ENCODE results near the gene HDAC11. TPM values are rescaled to one million over a fixed set of nuclear protein-coding genes. Genes with fewer than 3 reads are reported as not detected.

HDAC11 gene
- total RNA-seq, 2 donors from 2014 or later: 19.4 to 26.9 TPM

DNA sequence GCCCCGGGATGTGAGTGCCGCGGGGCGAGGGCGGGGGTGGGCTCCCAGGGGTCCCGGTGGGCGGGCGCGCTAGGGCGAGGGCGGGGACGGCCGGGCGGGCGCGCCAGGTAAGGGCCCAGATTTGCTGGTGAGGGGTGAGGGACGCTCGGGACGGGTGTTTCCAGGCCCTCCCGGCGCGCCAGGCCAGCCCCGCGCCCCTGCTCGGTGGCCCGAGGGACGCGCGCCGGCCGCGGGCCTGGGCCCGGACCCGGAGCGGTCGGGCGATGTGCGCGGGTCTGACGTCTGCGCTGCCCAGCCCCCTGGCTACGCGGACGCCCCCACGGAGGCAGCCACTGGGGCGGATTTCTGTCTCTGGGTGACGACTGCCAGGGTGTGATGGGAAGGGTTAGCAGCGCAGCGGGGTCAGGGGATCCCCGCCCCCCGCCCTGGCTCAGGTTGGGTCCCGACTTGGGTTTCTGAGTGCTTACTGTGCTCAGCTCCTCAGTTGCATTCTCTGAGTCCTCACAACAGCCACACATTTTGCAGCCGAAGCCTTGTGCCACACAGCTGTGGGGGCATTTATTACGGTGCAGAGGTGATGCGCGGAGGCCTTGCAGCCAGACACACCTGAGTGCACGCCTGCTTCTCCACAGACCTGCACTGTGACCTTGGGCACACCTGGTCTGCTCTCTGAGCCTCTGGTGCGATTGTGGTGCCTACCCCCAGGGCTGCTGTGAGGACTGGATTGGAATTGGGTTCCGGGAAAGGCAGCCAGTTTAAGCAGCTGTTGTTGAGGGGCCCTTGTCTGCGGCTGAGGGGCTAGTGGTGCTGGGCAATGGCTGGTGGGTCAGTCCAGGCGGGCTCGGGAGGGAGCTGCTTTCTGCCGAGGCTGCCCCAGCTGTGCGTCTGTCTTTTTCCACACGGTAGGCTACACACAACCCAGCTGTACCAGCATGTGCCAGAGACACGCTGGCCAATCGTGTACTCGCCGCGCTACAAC is 523 bp downstream of the HDAC11 start:
- intact Hi-C loops (cut with DNase I): no loop called here
- TF ChIP-seq, protein P1, sequence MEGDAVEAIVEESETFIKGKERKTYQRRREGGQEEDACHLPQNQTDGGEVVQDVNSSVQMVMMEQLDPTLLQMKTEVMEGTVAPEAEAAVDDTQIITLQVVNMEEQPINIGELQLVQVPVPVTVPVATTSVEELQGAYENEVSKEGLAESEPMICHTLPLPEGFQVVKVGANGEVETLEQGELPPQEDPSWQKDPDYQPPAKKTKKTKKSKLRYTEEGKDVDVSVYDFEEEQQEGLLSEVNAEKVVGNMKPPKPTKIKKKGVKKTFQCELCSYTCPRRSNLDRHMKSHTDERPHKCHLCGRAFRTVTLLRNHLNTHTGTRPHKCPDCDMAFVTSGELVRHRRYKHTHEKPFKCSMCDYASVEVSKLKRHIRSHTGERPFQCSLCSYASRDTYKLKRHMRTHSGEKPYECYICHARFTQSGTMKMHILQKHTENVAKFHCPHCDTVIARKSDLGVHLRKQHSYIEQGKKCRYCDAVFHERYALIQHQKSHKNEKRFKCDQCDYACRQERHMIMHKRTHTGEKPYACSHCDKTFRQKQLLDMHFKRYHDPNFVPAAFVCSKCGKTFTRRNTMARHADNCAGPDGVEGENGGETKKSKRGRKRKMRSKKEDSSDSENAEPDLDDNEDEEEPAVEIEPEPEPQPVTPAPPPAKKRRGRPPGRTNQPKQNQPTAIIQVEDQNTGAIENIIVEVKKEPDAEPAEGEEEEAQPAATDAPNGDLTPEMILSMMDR (IDR thresholded peaks at IDR 0.05): no peak
- no peak for TF ChIP-seq POLR2AphosphoS5 (IDR thresholded peaks at IDR 0.05)
- TF ChIP-seq POLR2A (IDR thresholded peaks at IDR 0.05): no peak
- H3K27ac ChIP-seq: peak overlapping the region; percentile 45 to 58
- H3K4me3 ChIP-seq: peak overlapping the region; percentile 58 to 85
- no peaks in the 10 kb centered on the region for H3K4me1 ChIP-seq (replicated peaks)
- no peaks in the 10 kb centered on the region for H3K36me3 ChIP-seq
- H3K27me3 ChIP-seq (replicated peaks; ENCODE audit: insufficient read depth): no peaks in the 10 kb centered on the region
- DNase-seq (ENCODE audit: low spot score): no peak
- no peaks in the 10 kb centered on the region for H3K9me3 ChIP-seq
- WGBS: 35% methylated on average over 34 of the region's 70 CpGs

DNA sequence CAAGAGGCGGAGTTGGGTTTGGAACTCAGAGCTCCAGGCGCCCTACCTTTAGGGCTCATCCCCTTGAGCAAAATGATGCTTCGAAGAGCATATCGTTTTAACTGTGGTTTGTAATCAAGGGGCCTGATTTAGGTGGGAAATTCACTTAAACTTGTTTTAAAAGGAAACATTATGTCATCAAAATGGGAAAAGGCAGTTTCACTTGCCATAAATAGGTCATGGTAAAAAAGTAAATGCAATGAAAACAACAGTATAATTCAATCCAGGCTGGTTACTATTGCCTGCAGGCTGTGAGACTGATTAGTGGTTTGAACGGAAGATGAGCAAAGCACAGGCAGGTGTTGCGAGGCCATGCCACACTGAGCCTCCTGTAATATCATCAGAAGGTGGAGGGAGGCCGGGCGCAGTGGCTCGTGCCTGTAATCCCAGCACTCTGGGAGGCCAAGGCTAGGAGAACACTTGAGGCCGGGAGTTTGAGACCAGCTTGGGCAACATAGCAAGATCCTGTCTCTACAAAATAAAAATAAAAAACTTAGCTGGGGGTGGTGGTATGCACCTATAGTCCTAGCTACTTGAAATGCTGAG is 2.1 kb downstream of the HDAC11 start:
- no peaks in the 10 kb centered on the region for H3K4me1 ChIP-seq (replicated peaks)
- 91% methylated on average over 10 of the region's 10 CpGs for WGBS
- no peak for TF ChIP-seq POLR2A (IDR thresholded peaks at IDR 0.05)

DNA sequence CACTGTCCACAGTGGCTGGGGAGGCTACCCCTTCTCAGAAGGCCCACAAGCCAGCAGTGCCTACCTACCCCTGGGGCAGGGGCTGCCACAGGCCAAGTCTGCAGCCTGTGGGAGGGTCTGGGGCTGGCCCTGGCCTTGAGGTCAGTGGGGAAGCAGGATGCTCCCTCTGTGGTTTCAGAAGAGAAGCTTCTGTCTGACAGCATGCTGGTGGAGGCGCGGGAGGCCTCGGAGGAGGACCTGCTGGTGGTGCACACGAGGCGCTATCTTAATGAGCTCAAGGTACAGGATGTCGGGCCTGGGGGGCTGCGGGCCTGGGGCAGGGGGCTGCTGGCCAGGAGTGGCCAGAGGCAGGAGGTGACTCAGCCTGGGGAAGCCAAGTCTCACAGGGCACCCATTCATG is 3.2 kb downstream of the HDAC11 start:
- H3K27me3 ChIP-seq (replicated peaks; ENCODE audit: insufficient read depth): no peaks in the 10 kb centered on the region
- no peaks in the 10 kb centered on the region for H3K36me3 ChIP-seq
- WGBS: 93% methylated on average over 7 of the region's 7 CpGs
- H3K4me3 ChIP-seq: no peak overlapping the region
- intact Hi-C loops (cut with DNase I): no loop called here
- no peaks in the 10 kb centered on the region for H3K9me3 ChIP-seq
- H3K4me1 ChIP-seq (replicated peaks): no peaks in the 10 kb centered on the region
- DNase-seq (ENCODE audit: low spot score): no peak
- no peak overlapping the region for H3K27ac ChIP-seq
- TF ChIP-seq POLR2A (IDR thresholded peaks at IDR 0.05) (no peak), POLR2AphosphoS5 (IDR thresholded peaks at IDR 0.05) (no peak)
- TF ChIP-seq, protein P1 (IDR thresholded peaks at IDR 0.05): no peak

More for the DNA sequence above, 2.1 kb downstream of the HDAC11 start:
- H3K27me3 ChIP-seq (replicated peaks; ENCODE audit: insufficient read depth): no peaks in the 10 kb centered on the region
- H3K4me3 ChIP-seq: no peak overlapping the region
- no peaks in the 10 kb centered on the region for H3K9me3 ChIP-seq
- no peak for DNase-seq (ENCODE audit: low spot score)
- H3K36me3 ChIP-seq: no peaks in the 10 kb centered on the region
- no peak overlapping the region for H3K27ac ChIP-seq
- intact Hi-C loops (cut with DNase I): no loop called here

DNA sequence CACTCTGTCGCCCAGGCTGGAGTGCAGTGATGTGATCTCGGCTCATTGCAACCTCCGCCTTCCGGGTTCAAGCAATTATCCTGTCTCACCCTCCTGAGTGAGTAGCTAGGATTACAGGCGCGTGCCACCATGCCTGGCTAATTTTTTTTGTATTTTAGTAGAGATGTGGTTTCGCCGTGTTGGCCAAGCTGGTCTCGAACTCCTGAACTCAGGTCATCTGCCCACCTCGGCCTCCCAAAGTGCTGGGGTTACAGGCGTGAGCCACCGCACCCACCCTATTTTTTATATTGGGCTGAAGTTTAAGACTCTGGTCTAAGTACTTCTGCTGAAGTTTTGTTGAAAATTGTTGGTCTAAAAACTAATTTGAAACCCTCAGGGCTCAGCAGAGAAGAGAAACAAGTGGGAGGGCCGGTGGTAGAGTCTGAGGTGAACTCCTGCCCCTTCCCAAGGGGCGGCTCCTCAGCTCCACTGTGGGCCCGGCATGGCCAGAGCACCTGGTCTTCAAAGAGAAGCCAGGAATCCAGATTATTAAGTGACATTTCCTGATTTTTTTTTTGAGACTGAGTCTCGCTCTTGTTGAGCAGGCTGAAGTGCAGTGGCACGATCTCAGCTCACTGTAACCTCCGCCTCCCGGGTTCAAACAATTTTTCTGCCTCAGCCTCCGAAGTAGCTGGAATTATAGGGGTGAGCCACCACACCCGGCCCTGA is 4.0 kb downstream of the HDAC11 start:
- H3K27ac ChIP-seq: peak overlapping the region in 1 of 2 donors; percentile 60
- H3K4me3 ChIP-seq: no peak overlapping the region
- TF ChIP-seq POLR2AphosphoS5 (IDR thresholded peaks at IDR 0.05) (no peak), POLR2A (IDR thresholded peaks at IDR 0.05) (no peak)
- TF ChIP-seq, protein P1 (IDR thresholded peaks at IDR 0.05): no peak
- intact Hi-C loops (cut with DNase I): no loop called here
- no peak for DNase-seq (ENCODE audit: low spot score)
- no peaks in the 10 kb centered on the region for H3K27me3 ChIP-seq (replicated peaks; ENCODE audit: insufficient read depth)
- no peaks in the 10 kb centered on the region for H3K4me1 ChIP-seq (replicated peaks)
- H3K36me3 ChIP-seq: no peaks in the 10 kb centered on the region
- 82% methylated on average over 21 of the region's 21 CpGs for WGBS
- H3K9me3 ChIP-seq: no peaks in the 10 kb centered on the region

All from prostate gland (tissue), 2 donors.